ENCODE measurements around the gene SLC16A13. TPM values are rescaled to one million over a fixed set of nuclear protein-coding genes. Genes with fewer than 3 reads are reported as not detected.

SLC16A13 gene
- total and polyA plus RNA-seq, 2 donors (not counting 1 experiment from before 2014, with no cell fraction given), result 1.3 to 1.4 TPM

DNA sequence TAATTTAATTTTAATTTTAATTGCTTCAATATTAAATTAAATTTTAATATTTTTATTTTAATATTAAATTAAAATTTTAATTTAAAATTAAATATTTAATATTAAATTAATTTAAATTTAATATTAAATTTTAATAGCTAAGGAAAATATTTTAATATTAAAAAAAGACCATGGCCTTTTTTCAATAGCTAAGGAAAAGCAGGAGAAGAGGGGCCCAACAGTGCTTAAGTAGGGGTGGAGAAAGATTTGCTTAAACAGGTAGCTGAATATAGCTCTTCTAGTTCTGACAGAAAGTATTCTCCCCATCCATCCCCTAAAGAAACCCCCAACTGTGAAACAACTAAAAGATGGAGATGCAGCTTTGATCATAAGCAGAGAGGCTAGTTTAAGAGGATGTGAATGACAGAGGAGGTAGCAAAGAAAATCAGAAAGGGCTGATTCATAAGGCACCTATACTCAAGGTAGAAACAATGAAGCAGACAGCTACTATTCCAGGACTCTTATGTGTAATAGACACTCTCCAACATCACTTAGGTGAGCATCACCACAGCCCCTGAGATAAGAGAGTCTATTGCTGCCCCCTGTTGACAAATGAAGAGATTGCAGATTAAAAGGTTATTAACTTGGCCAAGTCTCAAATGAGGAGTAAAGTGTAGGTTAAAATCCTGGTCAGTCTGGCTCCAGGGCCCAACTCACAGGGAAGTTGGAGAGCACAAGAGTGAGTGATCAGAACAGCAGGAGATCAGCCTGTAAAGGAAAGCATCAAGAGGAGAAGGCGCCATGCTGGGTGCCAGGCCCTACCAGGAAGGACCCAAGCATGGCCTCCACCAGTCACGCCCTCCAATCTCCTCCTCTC, 31.2 kb upstream of the SLC16A13 start:
- Histone ChIP-seq H3K27me3 (ENCODE audit: control insufficient read depth, insufficient read depth, low read length) (no peaks in the 10 kb centered on the region), H3K27ac (ENCODE audit: insufficient read depth, low read length) (no peak overlapping the region), H3K9me3 (ENCODE audit: control insufficient read depth, insufficient read depth, low read depth, low read length) (no peaks in the 10 kb centered on the region), H3K79me2 (ENCODE audit: control insufficient read depth, insufficient read depth, low read length) (peaks cover 7% of the 10 kb centered on the region), H3K4me1 (ENCODE audit: control insufficient read depth, extremely low read depth, insufficient read depth, low read length) (no peaks in the 10 kb centered on the region), H3K36me3 (ENCODE audit: control insufficient read depth, insufficient read depth, low read length) (peaks cover 3% of the 10 kb centered on the region), H2AFZ (ENCODE audit: low read length) (no peak overlapping the region), H3K9ac (ENCODE audit: insufficient read depth, low read length) (no peak overlapping the region), H3K4me2 (ENCODE audit: extremely low read depth, insufficient read depth, low read length) (no peak overlapping the region), H4K20me1 (ENCODE audit: control insufficient read depth, extremely low read depth, insufficient read depth, low read length) (no peaks in the 10 kb centered on the region), H3K4me3 (replicated peaks in 1 of 4; ENCODE audit: control extremely low read depth in 1 of 4, insufficient read depth in 1 of 4, low read depth in 3 of 4, low read length in 4 of 4) (no peak overlapping the region)
- TF ChIP-seq EZH2 (IDR thresholded peaks at IDR 0.05; ENCODE audit: low read length, missing control alignments) (no peak), CTCF (conservative IDR thresholded peaks at IDR 0.05 in 1 of 2, IDR thresholded peaks at IDR 0.05 in 1 of 2; ENCODE audit: low read depth in 1 of 2, low read length in 2 of 2) (peak; percentile 61 to 72)
- peak in 1 of 2 donors; percentile 64 for DNase-seq (ENCODE audit: low read depth in 2 of 2)

GRCh38 chr17:7005716-7006115, 30.1 kb upstream of the SLC16A13 start:
- Histone ChIP-seq H4K20me1 (ENCODE audit: control insufficient read depth, extremely low read depth, insufficient read depth, low read length) (no peaks in the 10 kb centered on the region), H3K79me2 (ENCODE audit: control insufficient read depth, insufficient read depth, low read length) (peaks cover 18% of the 10 kb centered on the region), H3K4me3 (replicated peaks in 1 of 4; ENCODE audit: control extremely low read depth in 1 of 4, insufficient read depth in 1 of 4, low read depth in 3 of 4, low read length in 4 of 4) (no peak overlapping the region), H3K4me1 (ENCODE audit: control insufficient read depth, extremely low read depth, insufficient read depth, low read length) (peaks cover 1% of the 10 kb centered on the region), H3K9me3 (ENCODE audit: control insufficient read depth, insufficient read depth, low read depth, low read length) (no peaks in the 10 kb centered on the region), H3K9ac (ENCODE audit: insufficient read depth, low read length) (no peak overlapping the region), H3K27me3 (ENCODE audit: control insufficient read depth, insufficient read depth, low read length) (no peaks in the 10 kb centered on the region), H3K27ac (ENCODE audit: insufficient read depth, low read length) (no peak overlapping the region), H3K36me3 (ENCODE audit: control insufficient read depth, insufficient read depth, low read length) (peaks cover 5% of the 10 kb centered on the region), H3K4me2 (ENCODE audit: extremely low read depth, insufficient read depth, low read length) (no peak overlapping the region), H2AFZ (ENCODE audit: low read length) (no peak overlapping the region)
- DNase-seq (ENCODE audit: low read depth in 2 of 2), result no peak
- TF ChIP-seq CTCF (conservative IDR thresholded peaks at IDR 0.05 in 1 of 2, IDR thresholded peaks at IDR 0.05 in 1 of 2; ENCODE audit: low read depth in 1 of 2, low read length in 2 of 2) (no peak), EZH2 (IDR thresholded peaks at IDR 0.05; ENCODE audit: low read length, missing control alignments) (no peak)

GRCh38 chr17:7007143-7007542, 28.7 kb upstream of the SLC16A13 start:
- DNase-seq (ENCODE audit: low read depth in 2 of 2), result no peak
- peaks cover 32% of the 10 kb centered on the region for H3K79me2 ChIP-seq (ENCODE audit: control insufficient read depth, insufficient read depth, low read length)
- H3K4me2 ChIP-seq (ENCODE audit: extremely low read depth, insufficient read depth, low read length), result no peak overlapping the region
- H3K4me3 ChIP-seq (replicated peaks in 1 of 4; ENCODE audit: control extremely low read depth in 1 of 4, insufficient read depth in 1 of 4, low read depth in 3 of 4, low read length in 4 of 4), result no peak overlapping the region
- no peak overlapping the region for H3K9ac ChIP-seq (ENCODE audit: insufficient read depth, low read length)
- H3K9me3 ChIP-seq (ENCODE audit: control insufficient read depth, insufficient read depth, low read depth, low read length), result no peaks in the 10 kb centered on the region
- no peaks in the 10 kb centered on the region for H3K27me3 ChIP-seq (ENCODE audit: control insufficient read depth, insufficient read depth, low read length)
- H3K27ac ChIP-seq (ENCODE audit: insufficient read depth, low read length), result no peak overlapping the region
- no peaks in the 10 kb centered on the region for H4K20me1 ChIP-seq (ENCODE audit: control insufficient read depth, extremely low read depth, insufficient read depth, low read length)
- H3K36me3 ChIP-seq (ENCODE audit: control insufficient read depth, insufficient read depth, low read length), result peaks cover 5% of the 10 kb centered on the region
- no peak overlapping the region for H2AFZ ChIP-seq (ENCODE audit: low read length)
- H3K4me1 ChIP-seq (ENCODE audit: control insufficient read depth, extremely low read depth, insufficient read depth, low read length), result peaks cover 4% of the 10 kb centered on the region
- no peak for TF ChIP-seq EZH2 (IDR thresholded peaks at IDR 0.05; ENCODE audit: low read length, missing control alignments)
- no peak for TF ChIP-seq CTCF (conservative IDR thresholded peaks at IDR 0.05 in 1 of 2, IDR thresholded peaks at IDR 0.05 in 1 of 2; ENCODE audit: low read depth in 1 of 2, low read length in 2 of 2)
